Measurements from ENCODE around the gene QRFP. TPM values are rescaled to one million over a fixed set of nuclear protein-coding genes. Genes with fewer than 3 reads are reported as not detected.

The QRFP gene
- total and polyA plus RNA-seq, 2 of the 8 experiments (the other 6 are each of a cell fraction or from before 2014, with no cell fraction given) = not detected

DNA sequence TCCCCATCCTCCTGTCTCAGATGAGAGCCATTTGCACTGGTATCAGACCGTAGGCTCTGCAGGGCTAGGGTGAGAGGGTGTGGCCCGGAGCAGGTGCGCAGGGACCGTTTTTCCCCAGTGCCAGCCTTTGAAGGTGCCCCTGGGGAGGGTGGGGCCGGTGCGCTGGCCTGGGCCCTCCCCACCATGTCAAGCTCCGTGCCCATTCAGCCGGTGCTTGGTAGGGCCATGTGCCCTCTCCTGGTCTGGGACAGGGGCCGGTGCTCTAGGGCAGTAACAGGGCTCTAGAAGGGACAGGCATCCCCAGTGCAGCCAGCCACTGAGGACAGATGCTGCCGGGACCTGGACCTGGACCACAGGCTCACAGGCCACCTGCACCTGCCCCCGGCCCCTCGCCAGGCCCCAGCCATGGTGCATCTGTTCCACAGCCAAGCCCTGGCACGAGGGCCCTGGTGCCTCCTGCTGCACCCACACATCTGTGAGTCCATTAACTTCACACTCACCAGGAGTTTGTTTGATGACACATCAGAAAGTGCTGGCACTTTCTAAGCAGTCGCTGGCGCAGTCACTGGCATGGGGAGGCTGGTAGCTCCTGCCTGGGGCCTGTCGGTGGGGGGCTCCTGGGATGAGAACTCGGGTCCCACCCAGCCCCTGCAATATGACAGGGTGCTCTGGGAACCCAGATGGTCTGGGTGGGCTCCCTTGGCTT, 5.0 kb upstream of the QRFP start:
- H4K8ac ChIP-seq (ENCODE audit: extremely low read depth, insufficient read depth, low read length) = peak overlapping the region; percentile 51
- no peak overlapping the region for H4K5ac ChIP-seq (ENCODE audit: insufficient read length, low read depth, low read length)
- no peaks in the 10 kb centered on the region for H3K36me3 ChIP-seq (ENCODE audit: control insufficient read depth in 2 of 4, insufficient read depth in 4 of 4, low read length in 3 of 4)
- H3K23ac ChIP-seq (ENCODE audit: insufficient read length) = no peak overlapping the region
- 0 out of 2 replicates have a peak overlapping the region, but pooled peaks have one; percentile 8 for H2BK15ac ChIP-seq (ENCODE audit: low read length)
- no peaks in the 10 kb centered on the region for H3K23me2 ChIP-seq (ENCODE audit: low read depth, low read length)
- no peaks in the 10 kb centered on the region for H3K27me3 ChIP-seq (replicated peaks in 1 of 4; ENCODE audit: control insufficient read depth in 3 of 4, extremely low read depth in 1 of 4, insufficient read depth in 3 of 4, low read length in 3 of 4)
- H2BK20ac ChIP-seq (ENCODE audit: low read length) = no peak overlapping the region
- H3K4me1 ChIP-seq (replicated peaks in 1 of 4; ENCODE audit: control insufficient read depth in 3 of 4, insufficient read depth in 4 of 4, low read length in 3 of 4) = no peaks in the 10 kb centered on the region
- no peak for DNase-seq (ENCODE audit: low read depth in 1 of 2, low spot score in 2 of 2)
- ChIA-PET CTCF (ENCODE audit: partially characterized antibody) (interaction anchor here (0.7 to 2.4 kb wide), 6 partner anchors 8 to 200 kb away, joined by 3 to 15 read pairs (median 6); no protein-coding TSS in a partner anchor), POLR2A (ENCODE audit: partially characterized antibody) (interaction anchor here (0.9 kb wide), 1 partner anchor 16 kb away, joined by 3 read pairs; no protein-coding TSS in a partner anchor)
- H3K14ac ChIP-seq (ENCODE audit: insufficient read length) = no peak overlapping the region
- H3K4me3 ChIP-seq (ENCODE audit: extremely low read depth in 1 of 4, insufficient read depth in 2 of 4, low read depth in 3 of 4, low read length in 4 of 4) = no peak overlapping the region
- H3K56ac ChIP-seq (replicated peaks; ENCODE audit: insufficient read length, low read depth, low read length) = no peak overlapping the region
- H3K79me2 ChIP-seq (ENCODE audit: control insufficient read depth in 1 of 2, insufficient read depth in 2 of 2, low read length in 2 of 2) = no peaks in the 10 kb centered on the region
- no peak overlapping the region for H2BK120ac ChIP-seq (replicated peaks; ENCODE audit: low read depth, low read length)
- H2BK12ac ChIP-seq (ENCODE audit: low read depth, low read length) = no peak overlapping the region
- no peaks in the 10 kb centered on the region for H3K79me1 ChIP-seq (ENCODE audit: low read depth, low read length)
- H3K9ac ChIP-seq (replicated peaks in 1 of 4; ENCODE audit: extremely low read depth in 1 of 4, low read depth in 3 of 4, low read length in 3 of 4) = no peak overlapping the region
- H3K9me3 ChIP-seq (ENCODE audit: insufficient read depth in 2 of 2, low read depth in 1 of 2, low read length in 1 of 2) = no peaks in the 10 kb centered on the region
- H3K18ac ChIP-seq (ENCODE audit: extremely low read depth, low read length) = no peak overlapping the region
- no peak overlapping the region for H3K27ac ChIP-seq (ENCODE audit: low read depth, low read length)
- H3K4ac ChIP-seq (replicated peaks; ENCODE audit: insufficient read length, low read depth, low read length) = no peak overlapping the region
- no peak for FAIRE-seq
- peaks cover 0 to 2% of the 10 kb centered on the region in 2 experiments for H4K20me1 ChIP-seq (replicated peaks in 1 of 2; ENCODE audit: control insufficient read depth in 1 of 2, insufficient read depth in 2 of 2, low read length in 2 of 2)
- no peak overlapping the region for H2AFZ ChIP-seq (ENCODE audit: low read length)
- TF ChIP-seq, protein P1, sequence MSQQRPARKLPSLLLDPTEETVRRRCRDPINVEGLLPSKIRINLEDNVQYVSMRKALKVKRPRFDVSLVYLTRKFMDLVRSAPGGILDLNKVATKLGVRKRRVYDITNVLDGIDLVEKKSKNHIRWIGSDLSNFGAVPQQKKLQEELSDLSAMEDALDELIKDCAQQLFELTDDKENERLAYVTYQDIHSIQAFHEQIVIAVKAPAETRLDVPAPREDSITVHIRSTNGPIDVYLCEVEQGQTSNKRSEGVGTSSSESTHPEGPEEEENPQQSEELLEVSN (IDR thresholded peaks at IDR 0.05) = no peak
- TF ChIP-seq CEBPB (IDR thresholded peaks at IDR 0.05; ENCODE audit: low read depth, low read length) = no peak
- TF ChIP-seq POU5F1 (IDR thresholded peaks at IDR 0.05; ENCODE audit: low read depth, low read length) = no peak
- no peak for TF ChIP-seq CTBP2 (IDR thresholded peaks at IDR 0.05; ENCODE audit: borderline replicate concordance, insufficient read depth, insufficient read length, low read length)
- TF ChIP-seq BCL11A (IDR thresholded peaks at IDR 0.05; ENCODE audit: low read depth in 2 of 2, low read length in 2 of 2) = no peak
- no peak for TF ChIP-seq SP4 (IDR thresholded peaks at IDR 0.05; ENCODE audit: low read length)
- TF ChIP-seq NRF1 (IDR thresholded peaks at IDR 0.05; ENCODE audit: low read depth, low read length) = no peak
- no peak for TF ChIP-seq KDM1A (IDR thresholded peaks at IDR 0.05; ENCODE audit: borderline replicate concordance, low read length)
- TF ChIP-seq BRCA1 (IDR thresholded peaks at IDR 0.05; ENCODE audit: low read depth, low read length) = no peak
- TF ChIP-seq RNF2 (IDR thresholded peaks at IDR 0.05; ENCODE audit: borderline replicate concordance, low read depth, low read length, missing control alignments, poor library complexity, severe bottlenecking) = no peak
- no peak for TF ChIP-seq NANOG (IDR thresholded peaks at IDR 0.05; ENCODE audit: insufficient read depth, low read depth, low read length, poor library complexity, severe bottlenecking)
- H2BK5ac ChIP-seq (ENCODE audit: low read depth, low read length) = no peak overlapping the region; the same call in 1 of the 2 replicates
- no peak overlapping the region for H3K4me2 ChIP-seq (ENCODE audit: insufficient read depth in 1 of 2, low read depth in 2 of 2, low read length in 2 of 2)
- H4K91ac ChIP-seq (replicated peaks; ENCODE audit: insufficient read length, low read length) = no peak overlapping the region
- WGBS, 2 experiments (ENCODE audit: extremely low coverage in 1 of 2, insufficient coverage in 1 of 2, insufficient read length in 1 of 2, insufficient replicate concordance in 2 of 2, low coverage in 1 of 2, low lambda C conversion rate in 2 of 2, missing lambda C conversion rate in 1 of 2) = 91% methylated on average over 17 of the region's 17 CpGs; no CpG with 5 or more reads in 1 of the 2 experiments
- H2AK5ac ChIP-seq (ENCODE audit: low read depth, low read length) = no peak overlapping the region

Measured in H1 (cell line).